Dedifferentiated amniotic fluid mesenchymal stem cell (primary cell): ENCODE data around the gene PHF2.

Experiments
- DNase-seq: peaks from one replicate; pipeline ENCODE4 v3.0.0-alpha.2; 2016; ENCODE audit errors: extremely low spot score

PHF2 gene

GRCh38 chr9:93630806-93631411, 54.5 kb downstream of the PHF2 start:
- DNase-seq, result no peak

GRCh38 chr9:93633492-93634221, 57.3 kb downstream of the PHF2 start:
- DNase-seq, result no peak

DNA sequence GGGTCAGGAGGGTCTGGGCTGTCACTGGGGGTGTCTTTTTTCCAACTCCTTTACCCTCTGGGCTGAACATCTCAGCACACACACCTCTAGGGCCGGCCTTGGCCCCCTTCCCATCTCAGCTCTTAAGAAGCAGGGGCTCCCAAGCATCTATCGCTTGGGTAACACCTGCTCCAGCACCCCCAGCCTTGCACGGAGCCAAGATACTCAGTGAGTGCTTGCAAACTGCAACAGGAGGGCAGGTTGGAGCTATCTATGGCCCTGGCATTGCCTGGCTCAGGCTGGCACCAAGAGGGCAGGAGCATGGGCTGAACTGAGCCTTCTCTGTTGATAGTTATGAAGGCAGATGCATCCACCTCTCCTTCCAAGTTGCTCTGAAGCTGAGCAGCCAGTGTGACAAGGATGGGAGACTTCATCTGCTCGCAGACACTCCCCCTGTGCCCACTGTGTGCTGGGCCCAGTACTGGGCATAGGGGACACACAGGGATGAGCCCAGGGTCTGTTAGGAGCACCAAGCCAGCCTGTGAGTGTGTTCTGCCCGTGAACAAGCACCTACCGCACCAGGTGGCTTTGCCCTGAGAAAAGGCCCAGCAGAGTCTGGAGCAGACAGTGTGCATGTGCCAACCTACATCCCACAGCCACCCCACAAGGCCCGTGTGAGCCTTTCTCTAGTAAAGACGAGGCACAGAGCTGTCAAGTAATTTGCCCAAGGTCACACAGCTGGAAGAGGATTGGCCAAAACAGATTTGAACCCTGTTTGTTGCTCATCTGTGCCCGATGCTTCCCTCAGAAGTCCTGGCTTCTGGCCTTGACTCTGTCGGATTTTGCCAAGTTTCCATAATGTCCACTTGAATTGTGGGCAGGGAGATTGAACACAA, 58.2 kb downstream of the PHF2 start:
- no peak for DNase-seq

DNA sequence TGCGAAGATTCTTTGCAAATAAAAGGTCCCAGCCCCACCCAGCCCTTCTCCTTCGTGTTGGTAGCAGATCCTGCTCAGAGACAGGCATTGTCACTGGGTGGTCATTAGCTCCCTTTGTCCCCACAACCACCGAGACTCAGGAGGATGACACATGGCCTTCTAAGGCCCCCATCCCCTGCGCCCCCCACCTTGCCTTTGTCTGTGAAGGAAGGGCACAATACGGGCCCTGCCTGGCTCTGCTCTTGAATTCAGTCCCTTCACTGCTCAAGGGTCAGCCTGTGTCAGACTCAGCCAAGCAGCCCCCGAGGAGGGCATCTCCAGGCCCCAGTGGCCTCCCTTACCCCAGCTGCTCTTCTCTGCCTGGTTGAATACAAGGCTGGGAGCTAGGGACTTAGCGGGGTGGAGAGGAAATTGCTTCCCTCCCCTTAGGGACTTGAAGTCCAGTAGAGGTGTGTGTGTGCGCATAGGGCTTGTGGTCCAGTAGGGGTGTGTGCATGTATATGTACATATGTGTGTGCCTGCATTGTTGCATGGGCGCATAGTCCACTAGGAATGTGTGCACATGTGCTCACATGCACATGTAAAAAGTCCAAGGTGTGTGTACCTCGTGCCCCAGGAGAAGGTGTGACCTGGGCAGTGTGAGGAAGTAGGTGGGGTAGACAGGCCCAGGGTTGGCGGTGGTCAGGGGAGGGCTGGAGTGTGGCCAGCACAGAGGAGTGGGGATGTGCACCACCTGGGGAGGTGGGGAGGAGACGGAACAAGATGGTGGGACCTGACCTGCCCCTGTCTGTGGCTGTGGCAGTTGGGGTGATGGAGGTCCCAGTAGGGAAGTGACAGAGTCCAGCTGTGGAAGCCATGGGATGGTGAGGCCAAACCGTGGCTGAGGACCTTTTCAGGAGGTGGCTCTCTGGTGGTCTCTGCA, 59.1 kb downstream of the PHF2 start:
- DNase-seq, result no peak

- no peak for DNase-seq
Measured at GRCh38 chr9:93636172-93636661, 59.8 kb downstream of the PHF2 start.

GRCh38 chr9:93636667-93637066, 60.3 kb downstream of the PHF2 start:
- no peak for DNase-seq

- DNase-seq, result no peak
Measured at GRCh38 chr9:93637886-93638285, 61.5 kb downstream of the PHF2 start.

DNA sequence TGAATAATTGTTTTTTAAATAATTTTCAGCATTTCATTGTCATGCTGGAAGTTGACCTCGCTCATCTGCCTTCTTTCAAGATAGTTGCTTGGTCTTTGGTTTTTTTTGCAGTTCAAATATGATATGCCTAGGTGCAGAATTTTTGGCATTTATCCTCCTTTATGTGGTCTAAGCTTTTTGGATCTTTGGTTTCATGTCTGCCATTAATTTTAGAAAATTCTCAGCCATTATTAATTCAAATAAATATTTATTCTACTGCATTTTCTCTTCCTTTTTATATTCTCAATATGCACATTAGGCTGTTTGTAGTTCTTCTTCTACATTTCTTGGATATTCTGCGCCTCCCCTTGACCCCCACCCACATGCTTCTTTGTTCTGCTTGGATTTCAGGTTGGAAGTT, 63.6 kb downstream of the PHF2 start:
- DNase-seq, result no peak

DNA sequence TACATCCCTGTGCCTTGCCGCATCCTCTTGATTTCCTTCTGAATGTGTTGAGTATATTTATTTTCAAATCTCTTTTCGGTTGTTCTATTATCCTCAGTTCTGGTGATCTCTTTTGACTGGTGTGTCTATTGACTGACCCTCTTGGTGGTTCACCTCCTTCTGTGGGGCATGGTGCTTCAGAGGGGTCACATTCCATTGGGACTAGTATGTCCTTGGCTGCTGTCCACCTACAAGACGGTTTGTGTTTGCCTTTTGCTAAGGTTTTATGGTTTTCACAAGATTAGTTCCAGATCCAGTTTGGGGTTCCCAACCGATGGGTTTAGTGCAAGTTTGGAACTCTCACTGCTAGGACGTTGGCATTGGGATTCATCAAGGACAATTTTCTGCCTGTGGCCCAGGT, 66.6 kb downstream of the PHF2 start:
- no peak for DNase-seq

DNA sequence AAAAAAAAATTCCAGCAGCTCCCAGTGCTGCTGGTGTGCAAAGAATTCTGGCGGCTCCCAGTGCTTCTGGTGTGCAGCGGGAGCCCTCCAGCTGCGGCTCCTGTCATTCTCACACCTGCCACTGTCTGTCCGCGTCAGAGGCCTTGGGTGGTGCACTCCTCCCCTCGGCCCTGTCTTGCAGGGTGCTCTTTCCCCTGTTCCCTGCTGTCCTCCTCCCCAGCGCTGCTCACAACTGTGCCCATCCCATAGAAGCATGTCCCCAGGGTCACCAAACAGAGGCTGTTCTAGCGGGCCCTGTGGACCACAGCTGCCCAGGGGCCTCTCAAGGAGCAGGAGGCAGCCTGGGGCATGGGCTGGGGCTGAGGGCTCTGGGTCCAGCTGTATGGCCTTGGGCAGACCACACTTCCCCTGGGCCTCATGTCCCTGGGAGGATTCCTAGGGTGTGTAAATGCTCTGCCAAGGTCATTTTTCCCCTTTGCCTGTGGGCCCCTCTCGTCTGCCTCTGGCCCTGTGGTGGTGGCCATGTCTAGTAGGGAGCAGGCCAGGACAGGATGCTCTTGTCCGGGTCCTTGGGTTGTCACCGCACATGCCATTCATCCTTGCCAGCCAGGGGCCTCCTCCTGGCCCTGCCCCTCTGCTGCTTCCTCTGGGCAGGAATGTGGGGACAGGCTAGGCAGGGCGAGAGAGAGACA, 68.2 kb downstream of the PHF2 start:
- no peak for DNase-seq

GRCh38 chr9:93645149-93645889, 68.9 kb downstream of the PHF2 start:
- no peak for DNase-seq

DNA sequence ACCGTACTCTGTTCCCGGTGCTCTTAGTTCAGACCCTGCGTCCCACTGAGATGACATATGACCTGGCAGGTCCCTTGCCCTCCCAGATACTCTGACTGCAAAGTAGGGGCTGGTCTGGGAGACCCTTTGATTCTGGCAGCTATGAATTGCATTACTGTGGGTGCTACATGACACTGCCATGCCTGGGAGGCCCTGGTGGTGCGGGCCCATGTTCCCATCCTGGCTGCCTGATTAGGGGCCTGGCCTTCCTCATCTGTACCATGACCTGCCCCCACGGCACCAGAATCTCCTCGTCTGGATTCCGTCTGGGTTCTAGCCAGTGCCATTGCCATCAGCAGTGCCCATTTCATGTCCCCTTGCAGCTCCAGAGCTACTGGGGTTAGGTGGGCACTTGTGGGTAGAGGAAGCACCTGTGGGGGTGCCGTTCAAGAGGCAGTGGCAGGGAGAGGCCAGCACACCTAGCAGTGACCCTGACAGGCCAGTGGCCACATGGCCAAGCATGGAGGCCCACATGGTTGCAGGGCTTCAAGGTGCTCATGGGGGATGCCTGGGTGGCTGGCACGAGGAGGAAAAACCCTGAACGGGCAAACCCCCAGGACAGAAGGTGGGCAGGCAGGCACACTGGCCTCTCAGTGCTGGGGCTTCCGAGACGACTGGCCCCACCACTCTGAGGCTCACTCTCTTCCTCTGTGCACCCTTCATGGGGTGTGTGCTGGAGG, 69.7 kb downstream of the PHF2 start:
- DNase-seq, result no peak

GRCh38 chr9:93646640-93647178, 70.3 kb downstream of the PHF2 start:
- DNase-seq, result no peak

- no peak for DNase-seq
Measured at GRCh38 chr9:93648181-93648580, 71.8 kb downstream of the PHF2 start.

DNA sequence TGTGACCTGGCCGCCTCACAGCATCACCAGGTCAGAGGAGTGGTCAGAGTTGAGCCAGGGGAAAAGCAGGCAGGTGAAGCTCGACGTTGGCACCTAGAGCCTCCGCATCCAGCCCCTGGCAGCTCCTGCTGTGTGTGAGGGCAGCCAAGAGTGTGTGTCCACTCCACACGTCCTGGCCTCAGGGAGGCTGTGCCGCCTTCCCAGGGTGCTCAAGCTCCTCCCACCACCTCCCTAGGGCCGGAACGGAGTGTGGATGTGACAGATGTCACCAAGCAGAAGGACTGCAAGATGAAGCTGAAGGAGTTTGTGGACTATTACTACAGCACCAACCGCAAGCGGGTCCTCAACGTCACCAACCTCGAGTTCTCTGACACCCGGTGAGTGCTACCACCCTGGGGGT, 72.5 kb downstream of the PHF2 start:
- DNase-seq, result no peak

- DNase-seq, result no peak
Measured at GRCh38 chr9:93649610-93650261, 73.4 kb downstream of the PHF2 start.

DNA sequence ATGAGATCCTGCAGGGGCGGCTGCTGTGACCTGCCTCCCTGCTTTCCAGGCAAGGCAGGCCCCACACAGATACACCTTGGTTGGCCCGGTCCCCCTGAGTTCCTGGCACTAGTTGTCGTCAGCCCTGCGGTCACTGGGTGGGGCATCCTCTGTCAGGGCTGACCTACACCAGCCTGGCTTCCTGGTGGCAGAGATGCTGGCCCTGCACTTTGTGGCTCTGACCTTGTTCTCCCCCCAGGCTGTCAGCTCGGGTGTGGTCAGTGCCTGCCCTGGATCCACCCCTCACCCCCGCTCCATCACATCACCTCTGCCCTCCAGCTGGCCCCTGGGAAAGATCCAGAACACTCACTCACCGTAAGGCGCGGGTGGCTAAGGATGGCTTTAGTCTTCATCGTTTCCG, 74.1 kb downstream of the PHF2 start:
- DNase-seq, result no peak

DNA sequence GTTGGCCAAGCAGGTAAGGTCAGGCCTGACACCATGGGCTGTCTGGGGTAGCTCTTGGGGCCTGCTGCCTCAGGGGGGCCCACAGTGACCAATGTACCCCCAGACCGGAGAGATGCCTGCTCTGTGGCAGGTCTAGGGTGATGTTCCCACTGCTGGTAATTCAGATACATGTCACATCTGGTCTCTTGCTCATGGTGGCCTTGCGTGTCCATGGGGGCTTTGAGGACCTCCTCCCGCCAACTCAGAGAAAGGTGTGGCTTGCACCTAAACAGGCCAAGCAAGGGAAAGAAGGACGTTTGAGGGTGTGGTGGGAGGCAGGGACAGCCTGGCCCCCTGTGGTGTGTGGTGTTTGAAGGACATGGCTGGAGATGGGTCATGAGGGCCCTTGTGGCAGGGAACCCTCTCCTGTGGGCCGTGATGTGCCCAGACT, 75.2 kb downstream of the PHF2 start:
- no peak for DNase-seq
